Smooth muscle cell (in vitro differentiated cells): ENCODE measurements around the gene FXYD3. TPM values are rescaled to one million over a fixed set of nuclear protein-coding genes. Genes with fewer than 3 reads are reported as not detected.
A peak's percentile ranks its signal among the peaks of the same experiment; 100 is the strongest.

Source experiments
- DNase-seq: peaks from one replicate; lab custom pipeline; 2025; ENCODE audit not compliant: unreplicated experiment; lab: John Stamatoyannopoulos, UW
- H2AFZ ChIP-seq: fragments of 200-600 bp; sonication (generic); 2 replicates; pipeline ENCODE4 v1.6.0; 2016; ENCODE audit warnings: antibody characterized with exemption, low read depth, mild to moderate bottlenecking
- H3F3A ChIP-seq: fragments of 200-600 bp; sonication (generic); 2 replicates; pipeline ENCODE4 v1.6.0; 2017; ENCODE audit warnings: antibody characterized with exemption, low read depth
- H3K27ac ChIP-seq: fragments of 200-600 bp; sonication (generic); 2 replicates; pipeline ENCODE4 v1.5.1; 2016; ENCODE audit warnings: low read depth, mild to moderate bottlenecking
- H3K27me3 ChIP-seq: fragments of 200-600 bp; sonication (generic); 2 replicates; pipeline ENCODE4 v1.6.1; 2016; ENCODE audit warnings: low read depth, mild to moderate bottlenecking
- H3K36me3 ChIP-seq: fragments of 200-600 bp; sonication (generic); 2 replicates; pipeline ENCODE4 v1.5.1; 2016; ENCODE audit warnings: low read depth
- H3K4me1 ChIP-seq: fragments of 200-600 bp; sonication (generic); 2 replicates; pipeline ENCODE4 v1.5.1; 2016; ENCODE audit warnings: low read depth
- H3K4me2 ChIP-seq: fragments of 200-600 bp; sonication (generic); 2 replicates; pipeline ENCODE4 v1.6.0; 2016; ENCODE audit warnings: mild to moderate bottlenecking
- H3K4me3 ChIP-seq: fragments of 200-600 bp; sonication (generic); 2 replicates; pipeline ENCODE4 v1.5.1; 2016; ENCODE audit warnings: mild to moderate bottlenecking
- H3K79me2 ChIP-seq: fragments of 200-600 bp; sonication (generic); 2 replicates; pipeline ENCODE4 v1.6.0; 2016; ENCODE audit warnings: low read depth, mild to moderate bottlenecking
- H3K9ac ChIP-seq: fragments of 200-600 bp; sonication (generic); 2 replicates; pipeline ENCODE4 v1.6.0; 2016; ENCODE audit warnings: low read depth
- H3K9me3 ChIP-seq: fragments of 200-600 bp; sonication (generic); replicated peaks from 2 replicates; pipeline ENCODE4 v1.5.1; 2016; ENCODE audit warnings: low read depth
- H4K20me1 ChIP-seq: fragments of 200-600 bp; sonication (generic); 2 replicates; pipeline ENCODE4 v1.6.0; 2016; ENCODE audit warnings: low read depth
- WGBS: methylation state at CpG from one replicate; pipeline ENCODE4 v1.1.7; 2016; ENCODE audit warnings: low lambda C conversion rate; 5-methylcytosine and 5-hydroxymethylcytosine counted together
- polyA plus RNA-seq: library from polyadenylated mRNA; unstranded; fragments of >200 nt; fragmentation: Nextera tagmentation; extraction: Ambion mirVana; gene quantifications from 2 replicates; pipeline ENCODE4 v1.2.1, GENCODE V29; 2016
- total RNA-seq: library from RNA; depleted of rRNA; stranded (reverse); fragments of >200 nt; gene quantifications from 2 replicates; pipeline ENCODE4 v1.2.3, GENCODE V29; 2014
- TF ChIP-seq, protein P1 (sequence below): fragments of 200-600 bp; sonication (generic); IDR thresholded peaks from 2 replicates; pipeline ENCODE4 v1.5.1; 2017; ENCODE audit warnings: borderline replicate concordance, mild to moderate bottlenecking, antibody characterized with exemption; ENCODE audit not compliant: insufficient read depth, poor library complexity, severe bottlenecking

The FXYD3 gene
- total and polyA plus RNA-seq, 2 experiments from 2014 or later = 23.0 to 37.0 TPM

DNA sequence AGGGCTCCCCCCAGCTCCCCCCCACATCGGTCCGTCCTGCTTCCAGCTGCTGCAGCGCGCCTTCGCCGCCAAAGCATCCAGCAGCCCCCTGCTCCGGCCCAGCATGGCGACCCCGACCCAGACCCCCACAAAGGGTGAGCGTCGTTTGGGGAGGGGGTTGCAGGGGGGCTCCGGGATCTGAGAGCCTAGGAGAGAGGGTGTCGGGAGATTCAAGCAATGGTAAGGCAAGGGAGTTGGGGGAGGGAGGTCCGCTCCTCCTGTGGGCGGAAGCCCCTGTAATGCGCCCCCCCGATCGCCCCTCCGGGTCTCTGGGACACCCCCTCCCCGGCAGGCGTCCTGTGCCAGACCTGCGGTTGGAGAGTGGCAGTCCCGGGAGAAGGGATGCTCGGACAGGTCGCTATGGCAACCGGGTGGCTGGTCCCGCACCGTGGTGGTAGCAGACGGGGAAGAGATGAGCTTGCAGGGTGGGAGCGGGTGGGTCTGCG, 27.6 kb downstream of the FXYD3 start, which contains the start of gene FXYD7:
Gene FXYD7, plus strand, starts transcription at position 25 of the 485 bp plus-strand sequence. Its CDS starts 79 bp downstream, at position 104.
- Histone ChIP-seq H3K27me3 (peaks cover 41% of the 10 kb centered on the region), H4K20me1 (no peaks in the 10 kb centered on the region), H3K4me3 (peak within 1 kb of the TSS; percentile 5), H2AFZ (no peak within 1 kb of the TSS), H3K79me2 (no peaks in the 10 kb centered on the region), H3K9ac (no peak within 1 kb of the TSS), H3K9me3 (no peaks in the 10 kb centered on the region), H3K36me3 (no peaks in the 10 kb centered on the region), H3K4me1 (peaks cover 11% of the 10 kb centered on the region), H3K27ac (no peak within 1 kb of the TSS), H3K4me2 (peak within 1 kb of the TSS; percentile 61), H3F3A (no peaks in the 10 kb centered on the region)
- DNase-seq = no peak
- 3% methylated on average over 11 of the region's 31 CpGs for WGBS
- TF ChIP-seq, protein P1, sequence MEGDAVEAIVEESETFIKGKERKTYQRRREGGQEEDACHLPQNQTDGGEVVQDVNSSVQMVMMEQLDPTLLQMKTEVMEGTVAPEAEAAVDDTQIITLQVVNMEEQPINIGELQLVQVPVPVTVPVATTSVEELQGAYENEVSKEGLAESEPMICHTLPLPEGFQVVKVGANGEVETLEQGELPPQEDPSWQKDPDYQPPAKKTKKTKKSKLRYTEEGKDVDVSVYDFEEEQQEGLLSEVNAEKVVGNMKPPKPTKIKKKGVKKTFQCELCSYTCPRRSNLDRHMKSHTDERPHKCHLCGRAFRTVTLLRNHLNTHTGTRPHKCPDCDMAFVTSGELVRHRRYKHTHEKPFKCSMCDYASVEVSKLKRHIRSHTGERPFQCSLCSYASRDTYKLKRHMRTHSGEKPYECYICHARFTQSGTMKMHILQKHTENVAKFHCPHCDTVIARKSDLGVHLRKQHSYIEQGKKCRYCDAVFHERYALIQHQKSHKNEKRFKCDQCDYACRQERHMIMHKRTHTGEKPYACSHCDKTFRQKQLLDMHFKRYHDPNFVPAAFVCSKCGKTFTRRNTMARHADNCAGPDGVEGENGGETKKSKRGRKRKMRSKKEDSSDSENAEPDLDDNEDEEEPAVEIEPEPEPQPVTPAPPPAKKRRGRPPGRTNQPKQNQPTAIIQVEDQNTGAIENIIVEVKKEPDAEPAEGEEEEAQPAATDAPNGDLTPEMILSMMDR = no peak

DNA sequence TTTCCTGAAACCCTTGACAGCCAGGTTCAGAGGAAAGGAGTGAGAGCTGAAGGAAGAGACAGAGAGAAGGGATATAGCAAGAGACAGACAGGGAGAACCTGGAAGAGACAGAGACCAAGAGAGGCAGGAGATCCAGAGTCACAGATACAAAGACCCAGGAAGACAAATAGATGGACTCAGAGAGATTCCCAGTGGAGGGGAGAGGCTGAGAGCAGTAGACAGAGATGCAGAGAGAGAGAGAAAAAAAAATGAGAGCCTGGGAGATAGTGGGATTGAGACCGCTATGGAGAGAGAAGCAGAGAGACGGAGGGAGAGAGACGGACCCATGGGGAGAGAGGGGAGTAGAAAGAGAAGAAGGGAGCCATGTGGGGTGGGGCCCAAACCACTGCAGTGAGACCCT, 28.2 kb downstream of the FXYD3 start:
- TF ChIP-seq, protein P1 = no peak
- Histone ChIP-seq H3K4me2 (no peak overlapping the region), H3K4me3 (no peak overlapping the region), H3K27me3 (peaks cover 41% of the 10 kb centered on the region), H3K9me3 (no peaks in the 10 kb centered on the region), H2AFZ (no peak overlapping the region), H3K27ac (no peak overlapping the region), H3K36me3 (no peaks in the 10 kb centered on the region), H3F3A (no peaks in the 10 kb centered on the region), H3K79me2 (no peaks in the 10 kb centered on the region), H4K20me1 (no peaks in the 10 kb centered on the region), H3K4me1 (peaks cover 6% of the 10 kb centered on the region), H3K9ac (no peak overlapping the region)
- WGBS = 15% methylated on average over 2 of the region's 3 CpGs
- no peak for DNase-seq

DNA sequence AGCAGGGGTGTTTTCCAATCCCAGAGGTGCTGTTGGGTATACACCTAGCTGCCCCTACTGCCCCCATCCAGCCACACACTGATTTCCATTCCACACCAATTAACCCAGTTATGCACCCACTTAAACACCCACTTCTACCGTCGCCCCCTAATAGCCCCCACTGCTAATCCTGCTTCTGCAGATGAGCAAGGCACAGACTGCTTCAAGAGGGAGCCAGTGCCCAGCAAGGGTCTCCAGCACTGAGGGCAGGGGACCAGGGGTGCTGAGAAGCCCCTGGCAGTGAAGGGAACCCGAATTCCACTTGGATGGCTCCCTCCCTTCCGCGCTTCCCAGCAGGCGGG, 28.6 kb downstream of the FXYD3 start:
- 30% methylated on average over 6 of the region's 6 CpGs for WGBS
- Histone ChIP-seq H3K27ac (no peak overlapping the region), H2AFZ (no peak overlapping the region), H3K9me3 (no peaks in the 10 kb centered on the region), H3K36me3 (no peaks in the 10 kb centered on the region), H3K4me2 (no peak overlapping the region), H3K4me1 (peaks cover 4% of the 10 kb centered on the region), H3K79me2 (no peaks in the 10 kb centered on the region), H3K9ac (no peak overlapping the region), H3K4me3 (no peak overlapping the region), H3F3A (no peaks in the 10 kb centered on the region), H4K20me1 (no peaks in the 10 kb centered on the region), H3K27me3 (peaks cover 41% of the 10 kb centered on the region)
- no peak for DNase-seq
- TF ChIP-seq, protein P1 = no peak

DNA sequence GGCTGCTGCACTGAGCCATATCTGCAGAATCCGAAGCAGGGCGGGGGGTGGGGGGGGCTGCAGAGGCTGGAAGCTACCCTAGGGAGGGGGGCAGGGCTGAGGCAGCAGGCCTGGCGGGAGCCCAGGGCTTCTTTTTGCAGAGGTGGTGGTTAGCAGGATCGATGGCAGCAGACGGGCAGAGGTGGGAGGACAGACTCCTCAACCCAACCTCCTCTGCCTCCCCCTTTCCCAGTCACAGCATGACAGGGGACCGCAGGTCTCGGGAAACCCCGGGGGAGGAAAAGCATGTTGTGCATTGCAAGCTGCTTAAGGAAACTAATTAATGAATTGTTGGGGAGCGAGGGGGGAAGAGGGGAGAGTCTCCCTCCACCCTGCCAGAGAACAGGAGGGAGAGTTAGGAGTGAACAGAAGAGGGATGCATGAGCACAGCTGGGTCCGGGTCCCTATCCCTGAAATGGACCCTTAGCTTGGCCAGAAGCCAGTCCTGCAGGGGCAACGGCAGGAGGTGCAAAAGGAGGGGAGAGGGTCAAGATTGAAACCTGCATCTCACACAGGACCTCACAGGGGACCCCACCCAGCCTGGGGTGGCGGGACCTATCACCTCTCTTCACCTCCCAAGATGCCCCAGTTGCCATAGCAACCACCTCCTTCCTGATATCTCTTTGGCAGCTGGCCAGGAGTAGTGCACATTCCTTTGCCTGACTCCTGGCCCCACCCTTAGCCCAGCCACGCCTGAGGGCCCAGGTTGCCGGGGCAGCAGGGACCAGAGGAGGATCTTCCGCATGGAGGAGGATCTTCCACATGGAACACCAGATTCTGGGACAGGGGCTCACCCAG, 29.2 kb downstream of the FXYD3 start:
- Histone ChIP-seq H3K4me1 (peaks cover 4% of the 10 kb centered on the region), H3K4me3 (no peak overlapping the region), H3K27me3 (peaks cover 41% of the 10 kb centered on the region), H3K79me2 (no peaks in the 10 kb centered on the region), H3K4me2 (no peak overlapping the region), H3K9ac (no peak overlapping the region), H2AFZ (no peak overlapping the region), H3K36me3 (no peaks in the 10 kb centered on the region), H4K20me1 (no peaks in the 10 kb centered on the region), H3K9me3 (no peaks in the 10 kb centered on the region), H3F3A (no peaks in the 10 kb centered on the region), H3K27ac (no peak overlapping the region)
- no peak for DNase-seq
- TF ChIP-seq, protein P1 = no peak
- 29% methylated on average over 14 of the region's 15 CpGs for WGBS
